Effector memory CD8-positive, alpha-beta T cell (primary cell): Measurements from ENCODE around the gene TBC1D22A.

ENCODE experiments used
- ATAC-seq: fragments of 150-1000 bp; cut with Tn5 transposase; replicated peaks from 2 replicates; pipeline ENCODE4 v1.10.0; 2021; ENCODE audit warnings: mild to moderate bottlenecking, moderate library complexity
- DNase-seq, 3 experiments: peaks; one replicate each; pipeline ENCODE4 v3.0.0; 2021
- H3K27ac Mint-ChIP-seq, 2 donors: one replicate each; pipeline ENCODE4 v1.8.0; 2022; ENCODE audit warnings: mild to moderate bottlenecking in 2 of 2, mixed read lengths in 2 of 2, moderate library complexity in 2 of 2
- H3K27me3 Mint-ChIP-seq, 2 donors: one replicate each; pipeline ENCODE4 v1.8.0; 2022; ENCODE audit warnings: mixed read lengths in 2 of 2
- H3K36me3 Mint-ChIP-seq: one replicate; pipeline ENCODE4 v1.8.0; 2022; ENCODE audit warnings: mild to moderate bottlenecking, moderate library complexity, mixed read lengths; ENCODE audit not compliant: insufficient read depth
- H3K4me1 Mint-ChIP-seq, 2 donors: one replicate each; pipeline ENCODE4 v1.8.0; 2022; ENCODE audit warnings: low read depth in 2 of 2, mixed read lengths in 2 of 2
- H3K4me3 Mint-ChIP-seq, 2 donors: one replicate each; pipeline ENCODE4 v1.8.0; 2022; ENCODE audit warnings: mild to moderate bottlenecking in 2 of 2, mixed read lengths in 2 of 2, moderate library complexity in 2 of 2
- H3K9me3 Mint-ChIP-seq, 2 donors: one replicate each; pipeline ENCODE4 v1.8.0; 2022; ENCODE audit warnings: mixed read lengths in 2 of 2

The TBC1D22A gene

DNA sequence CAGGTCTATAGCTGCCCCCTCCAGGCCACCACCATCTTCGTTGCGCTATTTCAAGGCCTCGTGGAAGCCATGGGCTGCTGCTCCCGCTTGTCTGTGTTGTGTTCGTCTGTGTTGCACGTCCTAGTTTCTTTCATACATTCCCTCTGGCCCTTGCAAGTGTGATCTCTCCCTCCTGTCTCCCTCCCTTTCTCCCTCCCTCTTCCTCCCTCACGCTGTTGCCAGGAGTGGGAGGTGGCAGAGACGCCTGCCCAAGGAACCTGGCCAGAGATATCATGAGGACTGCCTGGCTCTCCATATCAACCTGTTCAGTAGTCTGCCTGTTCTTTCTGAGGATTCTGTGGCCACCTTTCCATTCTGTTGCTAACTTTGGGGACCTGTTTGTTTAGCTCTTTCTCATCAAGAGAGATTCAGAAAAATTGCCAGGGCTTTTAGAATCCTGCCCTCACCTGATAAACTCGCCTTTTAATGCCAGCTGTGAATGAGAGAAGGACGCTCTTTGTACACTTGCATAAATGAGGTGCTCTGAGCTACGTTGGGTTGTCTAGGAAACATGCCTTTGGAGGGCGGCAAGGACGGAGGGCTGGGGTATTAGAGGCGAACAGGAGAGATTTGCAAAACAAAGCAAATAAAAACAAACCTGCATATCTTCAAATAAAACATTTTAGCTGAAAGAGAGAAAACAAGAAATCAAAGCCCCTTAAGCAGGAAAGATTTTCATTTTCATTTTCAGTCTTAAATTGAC is 185.2 kb downstream of the TBC1D22A start:
- no peaks in the 10 kb centered on the region for H3K9me3 Mint-ChIP-seq
- H3K4me3 Mint-ChIP-seq = no peak overlapping the region
- H3K36me3 Mint-ChIP-seq = peaks cover 21% of the 10 kb centered on the region
- no peak for DNase-seq
- no peak for ATAC-seq
- peaks cover 25% of the 10 kb centered on the region in 2 donors for H3K4me1 Mint-ChIP-seq
- peak overlapping the region in 1 of 2 donors; percentile 35 for H3K27ac Mint-ChIP-seq
- H3K27me3 Mint-ChIP-seq = no peaks in the 10 kb centered on the region

DNA sequence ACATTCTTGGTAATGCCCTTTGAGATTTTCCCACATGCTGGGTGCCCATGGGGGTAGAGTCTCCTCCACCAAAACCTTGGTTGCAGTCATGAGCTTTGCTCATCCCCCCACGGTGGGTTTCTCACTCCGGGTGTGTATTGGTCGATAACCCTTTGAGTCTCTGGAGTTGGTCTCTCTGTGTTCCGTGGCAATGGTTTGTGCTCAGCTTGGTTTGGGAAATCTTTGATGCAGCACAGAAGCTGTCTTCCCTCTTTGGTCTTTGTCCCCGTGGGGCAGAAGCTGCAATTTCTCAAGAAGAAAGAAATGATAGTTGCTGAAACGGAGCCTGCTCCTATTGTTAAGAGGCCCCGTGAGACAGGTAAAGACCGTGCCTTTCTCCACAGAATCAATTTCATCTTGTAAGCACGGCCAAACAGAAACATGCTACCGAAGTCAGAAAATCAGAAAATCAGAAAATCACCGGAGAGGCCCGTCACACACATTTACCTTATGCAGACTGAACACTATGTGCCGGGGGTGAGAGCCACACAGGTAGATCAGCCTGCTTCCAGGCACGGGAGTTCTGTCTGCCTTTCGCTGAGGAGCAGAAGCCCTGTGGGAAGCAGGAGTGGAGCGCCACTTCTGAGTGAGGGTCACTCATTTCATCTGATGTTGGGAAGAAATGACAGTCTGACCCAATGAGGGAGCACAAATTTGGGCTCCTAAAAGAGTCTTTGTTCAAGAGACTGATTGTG is 186.1 kb downstream of the TBC1D22A start:
- Mint-ChIP-seq H3K27ac (no peak overlapping the region), H3K4me1 (peaks cover 25 to 26% of the 10 kb centered on the region in 2 donors), H3K36me3 (peaks cover 21% of the 10 kb centered on the region), H3K9me3 (no peaks in the 10 kb centered on the region), H3K27me3 (no peaks in the 10 kb centered on the region), H3K4me3 (no peak overlapping the region)
- ATAC-seq (no peak), DNase-seq (no peak)

DNA sequence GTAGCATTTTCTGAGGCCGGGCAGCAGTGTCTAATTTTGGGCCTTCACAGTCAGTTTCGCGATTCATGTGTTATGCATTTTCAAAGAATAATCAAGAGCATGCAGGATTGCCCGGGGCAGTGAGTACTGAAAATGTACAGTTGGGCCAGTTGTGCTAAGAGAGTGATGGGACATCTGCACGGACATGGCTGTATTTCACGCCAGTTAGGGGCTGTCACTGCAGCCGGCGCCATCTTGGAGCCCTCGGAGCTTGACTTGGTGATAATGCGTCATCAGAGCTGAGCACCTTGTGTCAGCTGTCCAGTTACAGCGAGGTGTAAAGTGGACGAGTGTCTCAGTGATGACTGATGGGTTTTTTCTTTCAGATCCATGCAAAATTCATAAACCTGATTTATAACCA is 188.9 kb downstream of the TBC1D22A start:
- no peak overlapping the region for H3K27ac Mint-ChIP-seq
- DNase-seq (no peak), ATAC-seq (no peak)
- H3K9me3 Mint-ChIP-seq = no peaks in the 10 kb centered on the region
- peaks cover 26% of the 10 kb centered on the region for H3K36me3 Mint-ChIP-seq
- no peak overlapping the region for H3K4me3 Mint-ChIP-seq
- H3K4me1 Mint-ChIP-seq = peaks cover 27 to 40% of the 10 kb centered on the region in 2 donors
- H3K27me3 Mint-ChIP-seq = no peaks in the 10 kb centered on the region

DNA sequence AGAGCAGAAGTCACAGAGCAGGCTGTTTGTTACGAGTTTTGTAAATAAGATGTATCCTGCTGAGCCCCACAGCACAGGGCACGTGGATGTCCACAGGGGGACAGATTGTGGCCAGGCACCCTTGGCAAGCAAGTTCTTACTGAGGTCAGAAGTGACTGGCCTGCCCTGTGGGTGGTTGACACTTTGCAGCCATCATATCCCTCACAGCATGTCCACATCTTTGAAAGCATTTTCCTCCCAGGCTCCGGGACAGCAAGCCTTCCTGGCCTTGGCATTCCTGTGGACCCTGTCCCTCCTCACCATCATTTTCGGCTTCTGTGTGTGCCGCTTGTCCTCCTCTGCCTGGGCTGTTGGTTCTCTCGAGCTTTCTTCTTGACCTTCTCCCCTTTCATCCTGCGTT is 189.5 kb downstream of the TBC1D22A start:
- no peaks in the 10 kb centered on the region for H3K9me3 Mint-ChIP-seq
- H3K4me3 Mint-ChIP-seq = no peak overlapping the region
- peaks cover 28% of the 10 kb centered on the region for H3K36me3 Mint-ChIP-seq
- peaks cover 26 to 39% of the 10 kb centered on the region in 2 donors for H3K4me1 Mint-ChIP-seq
- H3K27ac Mint-ChIP-seq = peak overlapping the region in 1 of 2 donors; percentile 24
- no peak for DNase-seq
- no peak for ATAC-seq
- H3K27me3 Mint-ChIP-seq = no peaks in the 10 kb centered on the region

DNA sequence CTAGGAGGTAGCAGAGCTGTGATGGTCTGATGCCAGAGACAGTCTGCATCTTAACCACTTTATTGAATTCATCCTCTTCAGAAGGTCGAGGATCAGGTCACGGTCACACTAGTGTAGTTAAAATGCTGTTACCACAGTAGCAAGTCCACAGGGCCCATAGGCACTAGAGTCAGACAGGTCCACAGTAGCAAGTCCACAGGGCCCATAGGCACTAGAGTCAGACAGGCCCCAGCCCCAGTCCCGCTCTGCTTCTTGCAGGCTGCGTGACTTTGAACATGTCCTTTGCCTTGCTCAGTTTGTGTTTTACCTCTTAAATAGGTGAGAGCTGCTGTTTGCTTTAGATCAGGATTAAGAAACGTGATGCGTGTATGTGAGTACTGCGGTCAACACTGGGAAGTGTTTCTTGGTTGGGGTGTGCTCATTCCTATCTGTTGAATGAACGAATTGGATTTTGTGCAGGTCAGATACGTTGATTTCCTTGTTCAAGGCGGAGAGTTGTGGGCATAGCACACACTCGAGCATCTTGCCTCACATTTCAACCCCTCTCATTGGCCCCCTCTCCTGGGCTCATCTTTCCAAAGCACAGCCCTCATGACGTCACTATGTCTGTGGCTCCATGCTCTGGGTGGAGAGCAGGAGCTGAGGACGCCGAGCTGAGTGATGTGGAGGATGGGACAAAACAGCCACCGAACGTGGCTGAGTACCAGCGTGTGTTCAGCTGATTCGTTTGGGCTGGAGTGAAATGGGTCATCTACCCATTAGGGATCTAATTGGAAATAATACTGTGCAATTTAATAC is 191.7 kb downstream of the TBC1D22A start:
- no peaks in the 10 kb centered on the region for H3K27me3 Mint-ChIP-seq

DNA sequence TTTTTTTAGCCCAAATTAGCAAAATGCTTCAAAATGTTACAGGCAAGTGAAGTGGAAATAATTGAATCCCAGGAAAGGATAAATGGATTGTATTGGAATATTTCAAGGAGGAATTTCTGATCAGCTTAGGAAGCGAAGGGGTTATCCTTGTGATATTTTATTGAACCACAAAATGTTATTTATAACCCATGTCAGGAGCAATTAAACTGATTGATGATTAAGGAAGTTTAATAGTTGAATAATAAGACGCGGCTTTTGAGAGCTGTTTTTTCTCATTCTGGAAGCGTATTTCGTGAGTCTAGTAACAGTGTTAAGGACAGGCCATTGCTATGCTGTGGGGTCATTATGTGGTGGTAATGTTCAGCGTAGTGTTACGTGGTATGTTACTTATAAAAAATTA is 192.3 kb downstream of the TBC1D22A start:
- H3K27me3 Mint-ChIP-seq = no peaks in the 10 kb centered on the region

More for the DNA sequence above, 191.7 kb downstream of the TBC1D22A start:
- H3K4me3 Mint-ChIP-seq = no peak overlapping the region
- peaks cover 29 to 36% of the 10 kb centered on the region in 2 donors for H3K4me1 Mint-ChIP-seq
- DNase-seq = no peak
- H3K27ac Mint-ChIP-seq = no peak overlapping the region
- H3K36me3 Mint-ChIP-seq = peaks cover 19% of the 10 kb centered on the region
- ATAC-seq = no peak
- no peaks in the 10 kb centered on the region for H3K9me3 Mint-ChIP-seq

DNA sequence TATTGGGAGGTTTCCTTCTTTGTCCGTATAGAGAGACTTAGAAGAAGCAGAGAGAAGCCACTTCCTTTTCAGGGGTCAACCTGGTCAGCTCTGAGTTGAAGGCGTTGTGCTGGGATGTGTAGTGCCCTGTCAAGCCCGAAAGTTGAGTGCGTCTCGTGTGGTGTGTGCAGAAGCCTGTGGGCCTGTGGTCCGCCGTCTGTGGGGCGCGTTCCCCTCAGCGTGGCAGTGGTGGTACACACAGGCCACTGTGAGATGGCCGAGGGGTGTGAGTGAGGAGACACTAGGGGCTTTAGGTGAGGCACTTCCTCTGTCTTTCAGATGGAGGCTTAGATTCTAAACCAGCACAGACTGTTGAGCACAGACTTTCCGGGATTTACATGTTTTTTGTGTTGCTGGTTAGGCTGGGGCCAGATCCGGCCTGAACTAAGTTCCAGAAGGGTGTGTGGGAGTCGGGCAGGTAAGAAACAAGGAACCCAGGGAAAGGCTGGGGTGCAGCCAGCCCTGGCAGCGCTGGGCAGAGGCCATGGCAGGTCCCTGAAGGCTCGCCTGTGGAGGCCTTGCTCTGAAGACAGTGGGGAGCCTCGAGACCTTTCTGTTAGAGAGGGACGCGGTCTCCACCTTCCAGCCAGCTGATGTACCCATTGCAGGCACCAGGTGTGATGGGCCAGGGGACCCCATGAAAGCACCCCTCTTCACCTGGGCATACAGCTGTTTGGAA is 194.2 kb downstream of the TBC1D22A start:
- H3K4me3 Mint-ChIP-seq = no peak overlapping the region
- ATAC-seq = no peak
- H3K4me1 Mint-ChIP-seq = peaks cover 24 to 33% of the 10 kb centered on the region in 2 donors
- H3K27ac Mint-ChIP-seq = peak overlapping the region; percentile 37 to 67
- peaks cover 19% of the 10 kb centered on the region for H3K36me3 Mint-ChIP-seq
- H3K9me3 Mint-ChIP-seq = no peaks in the 10 kb centered on the region
- DNase-seq = no peak
- H3K27me3 Mint-ChIP-seq = no peaks in the 10 kb centered on the region

More for the DNA sequence above, 192.3 kb downstream of the TBC1D22A start:
- Mint-ChIP-seq H3K4me3 (no peak overlapping the region), H3K36me3 (peaks cover 16% of the 10 kb centered on the region), H3K9me3 (no peaks in the 10 kb centered on the region), H3K27ac (no peak overlapping the region), H3K4me1 (peaks cover 29 to 33% of the 10 kb centered on the region in 2 donors)
- no peak for DNase-seq
- ATAC-seq = no peak

DNA sequence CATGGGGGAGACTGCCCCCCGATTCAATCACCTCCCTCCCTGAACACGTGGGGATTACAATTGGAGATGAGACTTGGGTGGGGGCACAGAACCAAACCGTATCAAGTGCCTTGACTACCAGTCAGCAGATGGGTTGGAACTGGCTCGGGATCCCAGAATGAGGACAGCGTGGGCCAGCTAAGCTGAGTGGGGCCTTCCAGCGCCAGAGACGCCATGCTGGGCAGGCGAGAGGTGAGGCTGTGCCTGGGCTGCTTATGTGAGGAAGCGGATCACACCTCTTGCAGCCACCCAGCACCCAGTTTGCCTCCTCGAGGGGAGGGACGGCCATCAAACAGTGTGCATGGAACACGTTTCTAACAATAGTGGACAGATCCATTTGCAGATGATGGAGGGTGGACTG is 195.1 kb downstream of the TBC1D22A start:
- H3K9me3 Mint-ChIP-seq = no peaks in the 10 kb centered on the region
- H3K36me3 Mint-ChIP-seq = peaks cover 15% of the 10 kb centered on the region
- no peaks in the 10 kb centered on the region for H3K27me3 Mint-ChIP-seq
- ATAC-seq (no peak), DNase-seq (no peak)
- H3K27ac Mint-ChIP-seq = peak overlapping the region in 1 of 2 donors; percentile 67
- peaks cover 22 to 41% of the 10 kb centered on the region in 2 donors for H3K4me1 Mint-ChIP-seq
- no peak overlapping the region for H3K4me3 Mint-ChIP-seq

DNA sequence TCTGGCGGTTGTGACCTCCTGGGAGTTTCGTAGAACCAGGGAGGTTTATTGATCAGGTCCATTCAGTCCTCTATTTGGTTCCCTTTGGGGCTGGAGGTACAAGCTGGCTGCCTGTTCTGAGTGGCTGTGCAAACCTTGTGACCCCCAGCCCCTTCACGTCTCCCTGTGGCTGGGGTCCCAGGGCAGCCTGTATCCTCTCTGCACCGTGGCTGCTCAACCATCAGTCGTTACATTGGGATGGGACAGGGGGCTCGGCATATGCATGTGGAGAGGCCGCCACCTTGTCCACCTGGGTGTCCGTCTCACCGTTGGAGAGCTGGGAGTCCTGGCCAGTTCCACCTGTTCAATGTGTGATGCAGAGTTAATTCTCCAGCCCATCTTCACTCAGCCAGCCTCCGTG is 195.7 kb downstream of the TBC1D22A start:
- H3K27me3 Mint-ChIP-seq = no peaks in the 10 kb centered on the region
- H3K9me3 Mint-ChIP-seq = no peaks in the 10 kb centered on the region
- peak overlapping the region in 1 of 2 donors; percentile 68 for H3K27ac Mint-ChIP-seq
- ATAC-seq (no peak), DNase-seq (no peak)
- peaks cover 20 to 41% of the 10 kb centered on the region in 2 donors for H3K4me1 Mint-ChIP-seq
- H3K36me3 Mint-ChIP-seq = peaks cover 15% of the 10 kb centered on the region
- no peak overlapping the region for H3K4me3 Mint-ChIP-seq

DNA sequence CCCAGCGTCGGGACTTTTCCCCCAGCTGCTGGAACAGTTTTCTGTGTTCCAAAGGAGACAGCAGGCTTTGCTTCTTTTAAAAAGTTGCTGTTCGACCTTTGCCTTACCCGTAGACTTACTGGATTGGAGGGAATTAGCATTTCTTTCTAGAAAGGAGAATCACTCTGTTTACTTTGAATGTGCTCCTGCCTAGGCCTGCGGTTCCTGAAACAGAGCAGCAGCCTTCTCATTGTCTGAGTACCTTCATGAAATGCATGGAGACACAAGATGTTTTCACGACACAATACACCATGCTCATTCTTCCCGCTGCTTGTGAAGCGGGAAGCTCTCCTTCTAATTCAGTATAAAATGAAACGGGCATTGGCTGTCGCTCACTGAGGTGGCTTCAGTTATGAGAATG is 196.2 kb downstream of the TBC1D22A start:
- H3K27me3 Mint-ChIP-seq = no peaks in the 10 kb centered on the region
- H3K9me3 Mint-ChIP-seq = no peaks in the 10 kb centered on the region
- H3K36me3 Mint-ChIP-seq = peaks cover 15% of the 10 kb centered on the region
- ATAC-seq = no peak
- no peak overlapping the region for H3K4me3 Mint-ChIP-seq
- DNase-seq = no peak
- peaks cover 22 to 40% of the 10 kb centered on the region in 2 donors for H3K4me1 Mint-ChIP-seq
- peak overlapping the region in 1 of 2 donors; percentile 68 for H3K27ac Mint-ChIP-seq

DNA sequence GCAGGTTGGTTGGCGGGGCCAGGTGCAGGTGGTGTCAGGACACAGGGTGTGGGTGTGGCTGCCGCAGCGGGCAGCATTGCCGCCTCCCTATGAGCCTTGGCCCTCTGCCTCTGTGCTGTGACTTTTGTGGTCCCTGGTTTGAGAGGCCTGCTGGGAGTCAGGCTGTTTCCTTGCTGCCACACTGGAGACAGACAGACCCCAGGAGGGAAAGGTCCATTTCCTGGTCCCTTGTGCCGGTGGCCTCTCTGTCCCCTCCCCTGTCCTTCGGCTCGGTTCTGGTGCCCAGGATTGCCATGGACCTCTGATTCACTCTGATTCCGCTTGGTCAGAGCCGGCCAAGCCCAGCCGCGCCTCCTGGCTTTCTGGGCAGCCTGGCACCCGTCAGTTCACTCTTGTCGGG is 196.9 kb downstream of the TBC1D22A start:
- Mint-ChIP-seq H3K9me3 (no peaks in the 10 kb centered on the region), H3K27me3 (no peaks in the 10 kb centered on the region), H3K4me3 (no peak overlapping the region), H3K4me1 (peaks cover 22 to 40% of the 10 kb centered on the region in 2 donors), H3K36me3 (peaks cover 15% of the 10 kb centered on the region), H3K27ac (no peak overlapping the region)
- no peak for DNase-seq
- ATAC-seq = no peak

DNA sequence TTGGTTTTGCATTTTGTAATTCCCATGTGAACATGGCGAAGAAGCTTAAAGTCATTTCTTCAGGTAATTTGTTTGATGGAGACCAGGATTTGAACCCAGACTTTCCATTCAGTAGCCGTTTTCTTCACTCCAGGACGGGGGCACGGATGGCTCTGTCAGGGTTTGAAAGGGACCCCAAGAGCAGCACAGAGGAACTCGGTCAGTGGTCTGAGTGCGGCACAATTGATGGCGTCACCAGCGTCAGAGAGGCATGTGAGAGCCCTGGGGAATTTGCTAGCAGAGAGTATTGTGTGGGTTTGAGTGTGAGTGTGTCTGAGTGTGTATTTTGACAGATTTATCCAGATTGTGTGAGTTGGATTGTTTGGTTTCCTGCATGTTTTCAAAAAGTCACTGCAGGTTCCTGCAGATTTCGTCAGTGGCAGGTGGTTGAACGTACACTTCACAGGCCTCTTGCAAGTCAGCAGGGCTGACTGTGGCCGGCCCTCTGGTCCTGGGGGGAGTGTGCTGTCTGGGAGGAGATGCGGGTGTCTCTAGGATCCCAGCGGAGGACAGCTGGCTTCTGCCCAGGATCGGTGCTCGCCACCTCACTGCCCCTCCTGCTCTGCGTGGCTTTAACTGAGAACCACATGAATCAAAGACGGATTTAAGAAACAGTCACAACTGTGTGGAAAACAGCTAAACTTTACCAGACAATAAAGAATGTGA is 199.3 kb downstream of the TBC1D22A start:
- ATAC-seq = no peak
- Mint-ChIP-seq H3K9me3 (no peaks in the 10 kb centered on the region), H3K27me3 (no peaks in the 10 kb centered on the region), H3K4me3 (no peak overlapping the region), H3K36me3 (peaks cover 12% of the 10 kb centered on the region), H3K4me1 (peaks cover 27 to 41% of the 10 kb centered on the region in 2 donors), H3K27ac (no peak overlapping the region)
- no peak for DNase-seq
